Kidney (tissue), 14 donors: ENCODE data around the gene HIVEP3. TPM values are rescaled to one million over a fixed set of nuclear protein-coding genes. Genes with fewer than 3 reads are reported as not detected.
A peak's percentile ranks its signal among the peaks of the same experiment; 100 is the strongest.

Experiments used
- DNase-seq, 5 donors: peaks; one replicate each; pipeline ENCODE4 v3.0.0-alpha.2; 2013 to 2020
- FAIRE-seq: peaks from 2 replicates; lab custom pipeline; 2012; peaks lifted over from hg19 to GRCh38; lab: Jason Lieb, UNC
- H3K27ac ChIP-seq, 2 donors: one replicate each; pipeline ENCODE4 v1.7.0; 2013; ENCODE audit warnings: low read depth in 2 of 2, low read length in 2 of 2, inconsistent platforms in 1 of 2
- H3K27me3 ChIP-seq: one replicate; pipeline ENCODE4 v1.7.1; 2013; ENCODE audit warnings: low read length, inconsistent platforms; ENCODE audit not compliant: control insufficient read depth, insufficient read depth
- H3K36me3 ChIP-seq, 3 donors: one replicate each; pipeline versions ENCODE4 v1.7.0 to v1.7.1; 2013; ENCODE audit warnings: low read length in 3 of 3, control low read depth in 1 of 3, inconsistent platforms in 1 of 3; ENCODE audit not compliant: insufficient read depth in 3 of 3, control insufficient read depth in 2 of 3
- H3K4me1 ChIP-seq, 3 donors: one replicate each; pipeline versions ENCODE4 v1.7.0 to v1.7.1; 2013; ENCODE audit warnings: low read length in 3 of 3, inconsistent platforms in 1 of 3, low read depth in 1 of 3; ENCODE audit not compliant: control insufficient read depth in 2 of 3, insufficient read depth in 2 of 3
- H3K4me3 ChIP-seq, 3 donors: one replicate each; pipeline versions ENCODE4 v1.7.0 to v1.8.1; 2013; ENCODE audit warnings: low read length in 3 of 3, control low read depth in 1 of 3, inconsistent platforms in 1 of 3
- H3K9ac ChIP-seq, 3 donors: one replicate each; pipeline versions ENCODE4 v1.7.0 to v1.7.1; 2013; ENCODE audit warnings: low read length in 3 of 3, control low read depth in 1 of 3, inconsistent platforms in 1 of 3
- H3K9me3 ChIP-seq, 3 donors: one replicate each; pipeline versions ENCODE4 v1.7.0 to v1.7.1; 2013; ENCODE audit warnings: low read length in 3 of 3, control low read depth in 1 of 3, inconsistent platforms in 1 of 3; ENCODE audit not compliant: control insufficient read depth in 2 of 3, insufficient read depth in 1 of 3
- intact Hi-C: fragments of 100-400 bp; cut with DNase I; formaldehyde crosslinking; loops from one replicate; pipeline ENCODE4 v1.11.1; 2022
- polyA plus RNA-seq: library from polyadenylated mRNA; stranded (reverse); fragments of 350-450 nt; fragmentation: Illumina TruSeq; extraction: RNeasy Lipid Tissue Mini Kit (QIAGEN cat#74804); gene quantifications from one replicate; pipeline ENCODE4 v1.2.3, GENCODE V29; 2014; ENCODE audit warnings: low read depth, low replicate concordance; ENCODE audit not compliant: insufficient read depth
- total RNA-seq: library from RNA; stranded (reverse); fragmentation: NEBNext Ultra II Directional; extraction: Animal tissue kit (Norgen Biotek cat#: 25700); gene quantifications from one replicate; pipeline ENCODE4 v1.2.1, GENCODE V29; 2021
- TF ChIP-seq, protein P1 (sequence below): IDR thresholded peaks from 3 replicates; pipeline ENCODE4 v1.5.1; 2012; ENCODE audit warnings: mild to moderate bottlenecking, moderate library complexity, borderline replicate concordance; ENCODE audit not compliant: insufficient read depth; ENCODE audit errors: extremely low read depth
- donor health status: control.
- donor health status: control.
- donor health status: control.
- donor health status: control.
- donor health status: control.
- donor health status: DM: yes; HTN: yes; CAD: no.
- donor health status: Normal renal cell carcinoma (clear cell type).

HIVEP3 gene
- total and polyA plus RNA-seq, 2 donors from 2014 or later: 3.5 to 11.0 TPM

- Histone ChIP-seq H3K4me3 (no peak overlapping the region), H3K27ac (no peak overlapping the region), H3K27me3 (no peaks in the 10 kb centered on the region), H3K4me1 (no peaks in the 10 kb centered on the region), H3K9me3 (no peaks in the 10 kb centered on the region), H3K9ac (no peak overlapping the region), H3K36me3 (no peaks in the 10 kb centered on the region)
- FAIRE-seq (no peak), DNase-seq (no peak)
- TF ChIP-seq, protein P1, sequence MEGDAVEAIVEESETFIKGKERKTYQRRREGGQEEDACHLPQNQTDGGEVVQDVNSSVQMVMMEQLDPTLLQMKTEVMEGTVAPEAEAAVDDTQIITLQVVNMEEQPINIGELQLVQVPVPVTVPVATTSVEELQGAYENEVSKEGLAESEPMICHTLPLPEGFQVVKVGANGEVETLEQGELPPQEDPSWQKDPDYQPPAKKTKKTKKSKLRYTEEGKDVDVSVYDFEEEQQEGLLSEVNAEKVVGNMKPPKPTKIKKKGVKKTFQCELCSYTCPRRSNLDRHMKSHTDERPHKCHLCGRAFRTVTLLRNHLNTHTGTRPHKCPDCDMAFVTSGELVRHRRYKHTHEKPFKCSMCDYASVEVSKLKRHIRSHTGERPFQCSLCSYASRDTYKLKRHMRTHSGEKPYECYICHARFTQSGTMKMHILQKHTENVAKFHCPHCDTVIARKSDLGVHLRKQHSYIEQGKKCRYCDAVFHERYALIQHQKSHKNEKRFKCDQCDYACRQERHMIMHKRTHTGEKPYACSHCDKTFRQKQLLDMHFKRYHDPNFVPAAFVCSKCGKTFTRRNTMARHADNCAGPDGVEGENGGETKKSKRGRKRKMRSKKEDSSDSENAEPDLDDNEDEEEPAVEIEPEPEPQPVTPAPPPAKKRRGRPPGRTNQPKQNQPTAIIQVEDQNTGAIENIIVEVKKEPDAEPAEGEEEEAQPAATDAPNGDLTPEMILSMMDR: peak; percentile 11
- intact Hi-C loops: no loop called here
These were observed 123.4 kb downstream of the HIVEP3 start for GRCh38 chr1:41795205-41795762.

DNA sequence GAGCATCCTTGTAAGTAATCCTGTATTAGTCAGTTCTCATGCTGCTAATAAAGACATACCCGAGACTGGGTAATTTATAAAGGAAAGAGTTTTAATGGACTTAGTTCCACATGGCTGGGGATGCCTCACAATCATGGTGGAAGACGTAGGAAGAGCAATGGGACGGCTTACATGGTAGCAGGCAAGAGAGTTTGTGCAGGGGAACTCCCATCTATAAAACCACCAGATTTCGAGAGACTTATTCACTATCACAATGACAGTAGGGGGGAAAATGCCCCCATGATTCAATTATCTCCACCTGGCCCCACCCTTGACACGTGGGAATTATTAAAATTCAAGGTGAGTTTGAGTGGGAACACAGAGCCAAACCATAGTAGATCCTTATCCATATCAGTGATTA, 124.7 kb downstream of the HIVEP3 start:
- DNase-seq (no peak), FAIRE-seq (no peak)
- Histone ChIP-seq H3K36me3 (no peaks in the 10 kb centered on the region), H3K4me3 (no peak overlapping the region), H3K27me3 (no peaks in the 10 kb centered on the region), H3K4me1 (no peaks in the 10 kb centered on the region), H3K9me3 (no peaks in the 10 kb centered on the region), H3K27ac (no peak overlapping the region), H3K9ac (no peak overlapping the region)
- intact Hi-C loops: no loop called here
- TF ChIP-seq, protein P1: no peak

GRCh38 chr1:41792485-41792770, 126.3 kb downstream of the HIVEP3 start:
- Histone ChIP-seq H3K9me3 (no peaks in the 10 kb centered on the region), H3K4me1 (no peaks in the 10 kb centered on the region), H3K27me3 (no peaks in the 10 kb centered on the region), H3K4me3 (no peak overlapping the region), H3K36me3 (no peaks in the 10 kb centered on the region), H3K9ac (no peak overlapping the region), H3K27ac (no peak overlapping the region)
- intact Hi-C loops: no loop called here
- no peak for DNase-seq
- TF ChIP-seq, protein P1: no peak
- FAIRE-seq: no peak
